ENCODE data around the gene MKI67. TPM values are rescaled to one million over a fixed set of nuclear protein-coding genes. Genes with fewer than 3 reads are reported as not detected.

Gene MKI67
- total RNA-seq, 2 donors from 2014 or later, result 2.0 to 2.9 TPM

DNA sequence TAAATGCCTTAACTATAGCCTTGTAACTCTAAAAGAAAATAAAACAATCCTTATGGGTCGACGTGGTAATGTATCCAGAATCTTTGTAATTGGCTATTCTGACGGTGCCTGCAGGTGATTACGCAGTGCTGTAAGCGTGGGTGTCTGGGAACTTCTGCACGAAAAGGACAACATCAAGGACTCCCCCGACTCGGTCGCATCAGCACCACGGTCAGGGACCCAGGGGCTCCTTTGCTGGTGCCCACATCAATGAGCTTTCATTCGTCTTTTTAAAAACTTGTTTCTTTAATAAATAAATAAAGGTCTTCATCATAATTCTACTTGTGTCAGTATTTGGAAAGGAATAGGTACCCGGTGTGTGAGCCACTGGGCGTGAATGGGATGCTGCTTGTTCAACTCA lies 13.2 kb downstream of the MKI67 start:
- intact Hi-C loops (cut with DNase I), result no loop called here
- H3K4me1 ChIP-seq (replicated peaks), result peaks cover 5% of the 10 kb centered on the region
- H3K4me3 ChIP-seq, result no peak overlapping the region
- no peak for DNase-seq (ENCODE audit: low spot score)
- H3K27me3 ChIP-seq (replicated peaks; ENCODE audit: insufficient read depth), result no peaks in the 10 kb centered on the region
- no peaks in the 10 kb centered on the region for H3K36me3 ChIP-seq
- no peak for TF ChIP-seq POLR2AphosphoS5 (IDR thresholded peaks at IDR 0.05)
- TF ChIP-seq, protein P1, sequence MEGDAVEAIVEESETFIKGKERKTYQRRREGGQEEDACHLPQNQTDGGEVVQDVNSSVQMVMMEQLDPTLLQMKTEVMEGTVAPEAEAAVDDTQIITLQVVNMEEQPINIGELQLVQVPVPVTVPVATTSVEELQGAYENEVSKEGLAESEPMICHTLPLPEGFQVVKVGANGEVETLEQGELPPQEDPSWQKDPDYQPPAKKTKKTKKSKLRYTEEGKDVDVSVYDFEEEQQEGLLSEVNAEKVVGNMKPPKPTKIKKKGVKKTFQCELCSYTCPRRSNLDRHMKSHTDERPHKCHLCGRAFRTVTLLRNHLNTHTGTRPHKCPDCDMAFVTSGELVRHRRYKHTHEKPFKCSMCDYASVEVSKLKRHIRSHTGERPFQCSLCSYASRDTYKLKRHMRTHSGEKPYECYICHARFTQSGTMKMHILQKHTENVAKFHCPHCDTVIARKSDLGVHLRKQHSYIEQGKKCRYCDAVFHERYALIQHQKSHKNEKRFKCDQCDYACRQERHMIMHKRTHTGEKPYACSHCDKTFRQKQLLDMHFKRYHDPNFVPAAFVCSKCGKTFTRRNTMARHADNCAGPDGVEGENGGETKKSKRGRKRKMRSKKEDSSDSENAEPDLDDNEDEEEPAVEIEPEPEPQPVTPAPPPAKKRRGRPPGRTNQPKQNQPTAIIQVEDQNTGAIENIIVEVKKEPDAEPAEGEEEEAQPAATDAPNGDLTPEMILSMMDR (IDR thresholded peaks at IDR 0.05), result no peak
- TF ChIP-seq POLR2A (IDR thresholded peaks at IDR 0.05), result no peak
- WGBS, result 93% methylated on average over 13 of the region's 13 CpGs
- no peak overlapping the region for H3K27ac ChIP-seq
- no peaks in the 10 kb centered on the region for H3K9me3 ChIP-seq

- H3K9me3 ChIP-seq, result no peaks in the 10 kb centered on the region
- H3K36me3 ChIP-seq, result no peaks in the 10 kb centered on the region
- TF ChIP-seq POLR2AphosphoS5 (IDR thresholded peaks at IDR 0.05), result no peak
- TF ChIP-seq, protein P1 (IDR thresholded peaks at IDR 0.05), result no peak
- no peak for TF ChIP-seq POLR2A (IDR thresholded peaks at IDR 0.05)
- H3K4me1 ChIP-seq (replicated peaks), result peaks cover 5% of the 10 kb centered on the region
- intact Hi-C loops (cut with DNase I), result no loop called here
- H3K4me3 ChIP-seq, result no peak overlapping the region
- no peak for DNase-seq (ENCODE audit: low spot score)
- WGBS, result 77% methylated on average over 6 of the region's 6 CpGs
- H3K27ac ChIP-seq, result no peak overlapping the region
- no peaks in the 10 kb centered on the region for H3K27me3 ChIP-seq (replicated peaks; ENCODE audit: insufficient read depth)
These were observed 14.5 kb downstream of the MKI67 start for GRCh38 chr10:128111696-128112095.

DNA sequence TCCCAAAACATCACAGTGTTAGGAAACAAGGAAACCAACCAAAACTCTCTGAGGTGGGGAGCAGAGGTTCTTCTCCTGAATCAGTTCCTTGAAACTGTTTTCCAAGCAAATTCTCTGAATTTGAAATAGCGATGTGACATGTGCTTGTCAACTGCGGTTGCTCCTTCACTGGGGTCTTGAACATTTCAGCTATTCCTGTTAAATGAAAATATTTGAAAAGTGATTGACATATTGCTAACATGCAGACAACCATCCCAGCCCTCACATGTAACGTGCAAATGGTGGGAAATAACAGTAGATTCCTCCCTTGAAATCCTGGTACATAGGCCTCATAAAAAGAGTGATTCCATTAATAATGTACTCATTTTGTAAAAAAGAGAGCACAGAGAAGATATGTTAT lies 15.9 kb downstream of the MKI67 start:
- Histone ChIP-seq H3K27me3 (replicated peaks; ENCODE audit: insufficient read depth) (no peaks in the 10 kb centered on the region), H3K36me3 (no peaks in the 10 kb centered on the region), H3K4me3 (no peak overlapping the region), H3K27ac (peak overlapping the region; percentile 12 to 30), H3K4me1 (replicated peaks) (peaks cover 5% of the 10 kb centered on the region), H3K9me3 (no peaks in the 10 kb centered on the region)
- TF ChIP-seq POLR2A (IDR thresholded peaks at IDR 0.05) (no peak), POLR2AphosphoS5 (IDR thresholded peaks at IDR 0.05) (no peak)
- TF ChIP-seq, protein P1 (IDR thresholded peaks at IDR 0.05), result no peak
- intact Hi-C loops (cut with DNase I), result no loop called here
- WGBS, result 85% methylated on average over 3 of the region's 3 CpGs
- DNase-seq (ENCODE audit: low spot score), result no peak

GRCh38 chr10:128109707-128110106 lies 16.5 kb downstream of the MKI67 start:
- no peaks in the 10 kb centered on the region for H3K36me3 ChIP-seq
- TF ChIP-seq, protein P1 (IDR thresholded peaks at IDR 0.05), result no peak
- TF ChIP-seq POLR2A (IDR thresholded peaks at IDR 0.05) (no peak), POLR2AphosphoS5 (IDR thresholded peaks at IDR 0.05) (peak; percentile 41)
- DNase-seq (ENCODE audit: low spot score), result peak; percentile 25
- no peaks in the 10 kb centered on the region for H3K27me3 ChIP-seq (replicated peaks; ENCODE audit: insufficient read depth)
- 36% methylated on average over 4 of the region's 4 CpGs for WGBS
- no peak overlapping the region for H3K4me3 ChIP-seq
- intact Hi-C loops (cut with DNase I), result no loop called here
- peak overlapping the region; percentile 12 to 30 for H3K27ac ChIP-seq
- H3K4me1 ChIP-seq (replicated peaks), result peaks cover 5% of the 10 kb centered on the region
- H3K9me3 ChIP-seq, result no peaks in the 10 kb centered on the region

DNA sequence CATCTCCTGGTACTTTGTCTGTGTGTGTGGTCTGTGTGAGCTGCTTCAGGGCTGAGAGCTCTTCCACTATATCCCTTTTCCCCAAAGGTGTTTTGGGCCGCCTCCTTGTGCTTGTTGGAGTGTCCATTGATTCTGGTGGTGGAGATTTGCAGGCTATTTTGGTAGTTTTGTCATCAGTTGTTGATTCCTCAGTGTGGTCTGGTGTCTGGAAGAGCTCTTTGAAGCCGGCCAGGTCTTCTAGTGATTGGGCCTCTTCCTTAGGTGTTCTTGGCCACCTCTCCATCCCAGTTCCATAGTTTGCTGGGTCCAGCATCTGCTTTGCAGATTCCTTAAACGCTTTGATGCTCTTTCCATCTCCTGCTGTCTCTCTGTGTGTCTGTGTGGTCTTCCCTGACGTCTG lies 20.8 kb downstream of the MKI67 start:
- WGBS, result 96% methylated on average over 4 of the region's 4 CpGs
- H3K4me1 ChIP-seq (replicated peaks), result peaks cover 5% of the 10 kb centered on the region
- no peaks in the 10 kb centered on the region for H3K27me3 ChIP-seq (replicated peaks; ENCODE audit: insufficient read depth)
- no peaks in the 10 kb centered on the region for H3K36me3 ChIP-seq
- TF ChIP-seq POLR2AphosphoS5 (IDR thresholded peaks at IDR 0.05), result no peak
- TF ChIP-seq POLR2A (IDR thresholded peaks at IDR 0.05), result no peak
- TF ChIP-seq, protein P1 (IDR thresholded peaks at IDR 0.05), result no peak
- H3K4me3 ChIP-seq, result no peak overlapping the region
- no peaks in the 10 kb centered on the region for H3K9me3 ChIP-seq
- no peak overlapping the region for H3K27ac ChIP-seq
- DNase-seq (ENCODE audit: low spot score), result no peak
- intact Hi-C loops (cut with DNase I), result no loop called here
